ENCODE results near the gene VDAC2. TPM values are rescaled to one million over a fixed set of nuclear protein-coding genes. Genes with fewer than 3 reads are reported as not detected.
"Not testable (repeated sequence)": the region's sequence is repeated elsewhere in the genome, so short reads cannot be mapped to it uniquely, and the experiment has no call there.

VDAC2 gene
- polyA plus RNA-seq, 1 experiment = 201 TPM

GRCh38 chr10:75212343-75212742 lies 1.7 kb downstream of the VDAC2 start:
- H3K27me3 ChIP-seq (ENCODE audit: control insufficient read depth, insufficient read depth, low read length) = no peaks in the 10 kb centered on the region
- no peaks in the 10 kb centered on the region for H3K9me3 ChIP-seq (ENCODE audit: control insufficient read depth, insufficient read depth, low read length)
- H3K4me3 ChIP-seq (ENCODE audit: low read depth, low read length) = peak overlapping the region; percentile 38
- CTCF ChIA-PET = interaction anchor here (0.8 to 1.9 kb wide), 3 partner anchors 18 to 76 kb away, joined by 3 to 11 read pairs (median 4); no protein-coding TSS in a partner anchor
- no peak for TF ChIP-seq CTCF (IDR thresholded peaks at IDR 0.05; ENCODE audit: low read depth, low read length)
- POLR2A ChIA-PET = interaction anchor here (5.4 kb wide), 1 partner anchor 13 kb away, joined by 49 read pairs; no protein-coding TSS in a partner anchor
- no peak overlapping the region for H3K27ac ChIP-seq (ENCODE audit: low read depth, low read length)
- DNase-seq (ENCODE audit: low read depth, low spot score) = no peak

GRCh38 chr10:75220274-75220673 lies 9.7 kb downstream of the VDAC2 start:
- Histone ChIP-seq H3K27me3 (ENCODE audit: control insufficient read depth, insufficient read depth, low read length) (no peaks in the 10 kb centered on the region), H3K4me3 (ENCODE audit: low read depth, low read length) (no peak overlapping the region), H3K27ac (ENCODE audit: low read depth, low read length) (no peak overlapping the region), H3K9me3 (ENCODE audit: control insufficient read depth, insufficient read depth, low read length) (no peaks in the 10 kb centered on the region)
- POLR2A ChIA-PET = no interaction called here
- TF ChIP-seq CTCF (IDR thresholded peaks at IDR 0.05; ENCODE audit: low read depth, low read length) = no peak
- DNase-seq (ENCODE audit: low read depth, low spot score) = no peak
- CTCF ChIA-PET = no interaction called here

- H3K27ac ChIP-seq (ENCODE audit: low read depth, low read length); H3K9me3 ChIP-seq (ENCODE audit: control insufficient read depth, insufficient read depth, low read length); H3K4me3 ChIP-seq (ENCODE audit: low read depth, low read length); DNase-seq (ENCODE audit: low read depth, low spot score); H3K27me3 ChIP-seq (ENCODE audit: control insufficient read depth, insufficient read depth, low read length); POLR2A ChIA-PET: not testable (repeated sequence)
- CTCF ChIA-PET = interaction anchor here (1.4 kb wide), 1 partner anchor 34 kb away, joined by 3 read pairs; no protein-coding TSS in a partner anchor
These were observed 10.9 kb downstream of the VDAC2 start for GRCh38 chr10:75221492-75221891.

GRCh38 chr10:75223507-75223906 lies 12.9 kb downstream of the VDAC2 start:
- peak overlapping the region; percentile 47 for H3K27ac ChIP-seq (ENCODE audit: low read depth, low read length)
- POLR2A ChIA-PET = interaction anchor here (6.7 kb wide), 1 partner anchor 14 kb away, joined by 49 read pairs; the partner anchor contains the start of gene VDAC2

GRCh38 chr10:75226095-75226494 lies 15.5 kb downstream of the VDAC2 start:
- CTCF ChIA-PET = interaction anchor here (0.5 to 1.6 kb wide), 3 partner anchors 10 to 1811 kb away, joined by 3 to 8 read pairs (median 3); partner anchors contain the start of gene COMTD1
- peak overlapping the region; percentile 87 for H3K27ac ChIP-seq (ENCODE audit: low read depth, low read length)
- H3K9me3 ChIP-seq (ENCODE audit: control insufficient read depth, insufficient read depth, low read length) = no peaks in the 10 kb centered on the region
- POLR2A ChIA-PET = interaction anchor here (0.6 to 6.7 kb wide), 5 partner anchors 8 to 115 kb away, joined by 3 to 49 read pairs (median 4); partner anchors contain the start of genes SAMD8 and VDAC2
- no peak overlapping the region for H3K4me3 ChIP-seq (ENCODE audit: low read depth, low read length)
- TF ChIP-seq CTCF (IDR thresholded peaks at IDR 0.05; ENCODE audit: low read depth, low read length) = no peak
- DNase-seq (ENCODE audit: low read depth, low spot score) = no peak
- H3K27me3 ChIP-seq (ENCODE audit: control insufficient read depth, insufficient read depth, low read length) = no peaks in the 10 kb centered on the region

More at GRCh38 chr10:75223507-75223906, 12.9 kb downstream of the VDAC2 start:
- H3K4me3 ChIP-seq (ENCODE audit: low read depth, low read length) = no peak overlapping the region
- no peak for DNase-seq (ENCODE audit: low read depth, low spot score)
- no peaks in the 10 kb centered on the region for H3K9me3 ChIP-seq (ENCODE audit: control insufficient read depth, insufficient read depth, low read length)
- no peak for TF ChIP-seq CTCF (IDR thresholded peaks at IDR 0.05; ENCODE audit: low read depth, low read length)
- no peaks in the 10 kb centered on the region for H3K27me3 ChIP-seq (ENCODE audit: control insufficient read depth, insufficient read depth, low read length)
- CTCF ChIA-PET = interaction anchor here (0.6 to 1.5 kb wide), 2 partner anchors 99 to 980 kb away, joined by 3 to 5 read pairs; no protein-coding TSS in a partner anchor
